Natural killer cell (primary cell): Measurements from ENCODE around the gene RRBP1. TPM values are rescaled to one million over a fixed set of nuclear protein-coding genes. Genes with fewer than 3 reads are reported as not detected.

Experiments
- ATAC-seq, 3 donors: fragments of 150-1000 bp in 2 of 3; fragments of 200-7000 bp in 1 of 3; cut with Tn5 transposase; 1 replicate in 1 of 3; 2 replicates in 2 of 3; pipeline ENCODE4 v1.10.0; 2021; ENCODE audit warnings: mild to moderate bottlenecking in 2 of 3, moderate library complexity in 2 of 3
- DNase-seq, 2 donors: peaks; one replicate each; pipeline versions ENCODE4 v3.0.0 to v3.0.0-alpha.2; 2013 to 2021; ENCODE audit warnings: mixed read lengths in 1 of 2
- H3K27ac ChIP-seq: one replicate; pipeline ENCODE4 v1.5.1; 2013; ENCODE audit warnings: mild to moderate bottlenecking, low read length
- H3K27me3 ChIP-seq: one replicate; pipeline ENCODE4 v1.6.1; 2013; ENCODE audit warnings: low read length; ENCODE audit not compliant: control insufficient read depth, insufficient read depth
- H3K36me3 ChIP-seq: one replicate; pipeline ENCODE4 v1.6.1; 2013; ENCODE audit warnings: low read length; ENCODE audit not compliant: control insufficient read depth, insufficient read depth
- H3K4me1 ChIP-seq: one replicate; pipeline ENCODE4 v1.6.1; 2013; ENCODE audit warnings: low read length; ENCODE audit not compliant: control insufficient read depth, insufficient read depth
- H3K4me3 ChIP-seq: one replicate; pipeline ENCODE4 v1.5.1; 2013; ENCODE audit warnings: low read length
- H3K9me3 ChIP-seq: one replicate; pipeline ENCODE4 v1.6.1; 2013; ENCODE audit warnings: low read length; ENCODE audit not compliant: control insufficient read depth, insufficient read depth
- H3K27ac Mint-ChIP-seq, 2 donors: one replicate each; pipeline ENCODE4 v1.8.0; 2022; ENCODE audit warnings: mild to moderate bottlenecking in 2 of 2, mixed read lengths in 2 of 2, moderate library complexity in 1 of 2
- H3K27me3 Mint-ChIP-seq, 2 donors: one replicate each; pipeline ENCODE4 v1.8.0; 2022; ENCODE audit warnings: low read depth in 2 of 2, mixed read lengths in 2 of 2
- H3K36me3 Mint-ChIP-seq: one replicate; pipeline ENCODE4 v1.8.0; 2022; ENCODE audit warnings: mixed read lengths
- H3K4me1 Mint-ChIP-seq, 2 donors: one replicate each; pipeline ENCODE4 v1.8.0; 2022; ENCODE audit warnings: mixed read lengths in 2 of 2
- H3K4me3 Mint-ChIP-seq: one replicate; pipeline ENCODE4 v1.8.0; 2022; ENCODE audit warnings: mild to moderate bottlenecking, moderate library complexity, mixed read lengths
- H3K9me3 Mint-ChIP-seq, 2 donors: one replicate each; pipeline ENCODE4 v1.8.0; 2022; ENCODE audit warnings: mixed read lengths in 2 of 2
- WGBS: methylation state at CpG from one replicate; pipeline ENCODE4 v1.1.7; 2013; ENCODE audit warnings: missing lambda C conversion rate; ENCODE audit not compliant: insufficient coverage; 5-methylcytosine and 5-hydroxymethylcytosine counted together
- intact Hi-C: fragments of 100-400 bp; cut with micrococcal nuclease; formaldehyde crosslinking; loops from one replicate; pipeline ENCODE4 v1.14.2; 2022
- total RNA-seq, 4 donors: library from RNA; stranded (reverse); fragments of 120-200 nt in 1 of 4; gene quantifications; one replicate each; pipeline versions ENCODE4 v1.2.3 to v1.2.4, GENCODE V29; 2013 to 2022
- TF ChIP-seq, protein P1 (sequence below): fragments of 200-600 bp; IDR thresholded peaks from one replicate; pipeline ENCODE4 v1.8.0; 2022; ENCODE audit warnings: antibody characterized with exemption

The RRBP1 gene
- total RNA-seq, 3 donors from 2014 or later (not counting 1 experiment from before 2014, with no cell fraction given): 88.3 to 95.4 (median 90.1) TPM

DNA sequence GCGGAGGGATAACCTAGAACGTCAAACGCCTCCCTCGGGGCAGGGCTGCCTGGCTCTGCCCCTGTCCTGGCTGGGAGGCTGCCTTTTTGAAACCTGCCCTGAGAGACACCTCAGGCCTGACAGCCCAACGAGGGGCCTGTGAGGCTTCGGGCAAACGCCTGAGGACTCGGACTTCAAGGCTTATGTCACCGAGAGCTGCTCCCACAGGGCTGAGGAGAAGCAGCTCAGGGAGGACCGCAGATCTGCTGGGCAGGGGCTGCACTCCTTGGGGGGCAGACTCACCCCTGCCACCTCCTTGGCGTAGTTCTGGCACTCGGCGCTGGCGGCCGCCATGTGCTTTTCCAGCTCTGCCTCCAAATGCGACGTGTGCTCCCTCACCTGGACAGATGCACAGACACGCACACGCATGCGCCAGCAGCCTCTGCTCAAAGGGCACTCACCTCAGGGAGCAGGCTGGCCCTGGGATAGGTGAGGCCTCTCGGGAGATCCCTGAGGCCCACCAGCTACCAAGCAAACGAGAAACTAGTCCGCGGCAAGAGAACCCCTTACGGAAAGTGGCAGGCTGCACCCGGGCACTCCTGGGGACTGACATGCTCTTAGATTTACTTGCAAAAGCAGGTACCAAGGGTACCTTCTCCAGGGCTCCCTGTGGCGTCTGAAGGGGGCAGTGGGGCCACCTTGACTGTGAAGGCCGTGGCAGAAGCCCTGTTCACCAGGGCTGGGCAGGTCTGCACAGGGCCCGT lies 62.5 kb downstream of the RRBP1 start:
- no peaks in the 10 kb centered on the region for H3K9me3 ChIP-seq
- WGBS: 90% methylated on average over 29 of the region's 29 CpGs
- H3K4me3 ChIP-seq: no peak overlapping the region
- intact Hi-C loops: loop anchor here (5.0 kb wide), 1 partner anchor 817 kb away; no protein-coding TSS in a partner anchor
- no peaks in the 10 kb centered on the region for H3K27me3 ChIP-seq
- Mint-ChIP-seq H3K4me1 (peaks cover 0 to 5% of the 10 kb centered on the region in 2 donors), H3K27ac (no peak overlapping the region), H3K27me3 (no peaks in the 10 kb centered on the region), H3K36me3 (no peaks in the 10 kb centered on the region), H3K9me3 (no peaks in the 10 kb centered on the region), H3K4me3 (no peak overlapping the region)
- H3K4me1 ChIP-seq: peaks cover 18% of the 10 kb centered on the region
- no peak overlapping the region for H3K27ac ChIP-seq
- peak in 1 of 2 donors; percentile 9 for DNase-seq
- TF ChIP-seq, protein P1, sequence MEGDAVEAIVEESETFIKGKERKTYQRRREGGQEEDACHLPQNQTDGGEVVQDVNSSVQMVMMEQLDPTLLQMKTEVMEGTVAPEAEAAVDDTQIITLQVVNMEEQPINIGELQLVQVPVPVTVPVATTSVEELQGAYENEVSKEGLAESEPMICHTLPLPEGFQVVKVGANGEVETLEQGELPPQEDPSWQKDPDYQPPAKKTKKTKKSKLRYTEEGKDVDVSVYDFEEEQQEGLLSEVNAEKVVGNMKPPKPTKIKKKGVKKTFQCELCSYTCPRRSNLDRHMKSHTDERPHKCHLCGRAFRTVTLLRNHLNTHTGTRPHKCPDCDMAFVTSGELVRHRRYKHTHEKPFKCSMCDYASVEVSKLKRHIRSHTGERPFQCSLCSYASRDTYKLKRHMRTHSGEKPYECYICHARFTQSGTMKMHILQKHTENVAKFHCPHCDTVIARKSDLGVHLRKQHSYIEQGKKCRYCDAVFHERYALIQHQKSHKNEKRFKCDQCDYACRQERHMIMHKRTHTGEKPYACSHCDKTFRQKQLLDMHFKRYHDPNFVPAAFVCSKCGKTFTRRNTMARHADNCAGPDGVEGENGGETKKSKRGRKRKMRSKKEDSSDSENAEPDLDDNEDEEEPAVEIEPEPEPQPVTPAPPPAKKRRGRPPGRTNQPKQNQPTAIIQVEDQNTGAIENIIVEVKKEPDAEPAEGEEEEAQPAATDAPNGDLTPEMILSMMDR: no peak
- peaks cover 67% of the 10 kb centered on the region for H3K36me3 ChIP-seq
- no peak for ATAC-seq

DNA sequence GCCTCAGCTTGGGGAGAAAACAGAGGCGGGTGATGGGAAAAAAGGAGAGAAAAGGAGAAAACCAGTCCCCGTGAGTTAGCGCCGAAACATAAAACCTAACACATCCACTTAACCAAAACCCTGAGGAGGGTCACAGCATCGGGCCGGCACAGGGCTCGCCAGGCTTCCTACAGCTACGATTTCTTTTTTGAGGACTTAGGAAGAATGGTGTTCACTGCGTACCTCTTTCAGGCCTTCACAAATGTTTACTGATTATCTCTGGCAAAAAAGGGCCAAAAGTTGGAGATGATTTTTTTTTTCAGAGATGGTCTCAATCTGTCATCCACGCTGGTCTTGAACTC lies 63.4 kb downstream of the RRBP1 start:
- Mint-ChIP-seq H3K27me3 (no peaks in the 10 kb centered on the region), H3K36me3 (no peaks in the 10 kb centered on the region), H3K4me1 (peaks cover 5 to 11% of the 10 kb centered on the region in 2 donors), H3K4me3 (no peak overlapping the region), H3K27ac (no peak overlapping the region), H3K9me3 (no peaks in the 10 kb centered on the region)
- Histone ChIP-seq H3K9me3 (no peaks in the 10 kb centered on the region), H3K27ac (no peak overlapping the region), H3K27me3 (no peaks in the 10 kb centered on the region), H3K36me3 (peaks cover 62% of the 10 kb centered on the region), H3K4me1 (peaks cover 27% of the 10 kb centered on the region), H3K4me3 (no peak overlapping the region)
- 99% methylated on average over 6 of the region's 10 CpGs for WGBS
- intact Hi-C loops: loop anchor here (5.0 kb wide), 1 partner anchor 816 kb away; no protein-coding TSS in a partner anchor
- DNase-seq: no peak
- ATAC-seq: no peak
- TF ChIP-seq, protein P1: no peak

DNA sequence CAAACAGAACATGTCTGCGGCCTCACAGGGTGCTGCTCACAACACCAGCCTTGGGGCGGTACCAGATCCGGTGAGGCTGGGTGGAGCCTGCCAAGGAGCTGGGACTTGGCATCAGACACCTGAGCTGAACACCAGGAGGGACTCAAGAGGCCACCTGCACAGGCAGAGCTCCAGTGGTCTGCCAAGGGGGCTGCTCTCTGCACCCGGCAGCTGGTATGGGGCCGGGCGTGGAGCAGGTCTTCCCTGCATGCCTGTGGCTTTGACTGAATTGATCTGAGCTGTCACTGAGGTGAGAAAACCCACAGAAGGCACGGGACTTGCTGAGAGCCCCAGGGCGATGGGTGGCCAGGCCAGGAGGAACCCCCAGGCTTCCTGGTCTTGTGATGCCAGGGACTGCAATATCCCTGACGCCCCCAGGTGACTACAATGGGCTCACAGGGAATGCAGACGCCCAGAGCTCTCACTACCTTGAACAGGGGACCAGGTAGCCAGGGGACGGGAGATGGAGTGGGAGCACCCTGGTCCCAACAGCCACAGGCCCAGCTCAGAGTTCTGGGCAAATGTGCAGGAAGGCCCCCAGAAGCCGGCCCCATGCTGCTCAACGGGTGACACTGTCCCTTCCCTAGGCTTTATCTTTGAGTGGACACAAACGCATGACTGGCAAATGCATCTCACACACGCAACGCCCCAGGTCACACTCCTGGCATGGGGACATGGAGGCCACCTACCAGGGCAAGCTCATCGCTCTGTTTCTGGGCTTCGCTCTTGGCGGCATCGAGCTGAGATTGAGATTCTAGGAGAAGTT lies 64.0 kb downstream of the RRBP1 start:
- Mint-ChIP-seq H3K27me3 (no peaks in the 10 kb centered on the region), H3K4me1 (peaks cover 10 to 16% of the 10 kb centered on the region in 2 donors), H3K36me3 (no peaks in the 10 kb centered on the region), H3K9me3 (no peaks in the 10 kb centered on the region), H3K4me3 (no peak overlapping the region), H3K27ac (no peak overlapping the region)
- peak; percentile 10 to 16 for DNase-seq
- Histone ChIP-seq H3K4me3 (no peak overlapping the region), H3K27me3 (no peaks in the 10 kb centered on the region), H3K27ac (no peak overlapping the region), H3K4me1 (peaks cover 32% of the 10 kb centered on the region), H3K9me3 (no peaks in the 10 kb centered on the region), H3K36me3 (peaks cover 59% of the 10 kb centered on the region)
- no peak for ATAC-seq
- TF ChIP-seq, protein P1: no peak
- 90% methylated on average over 20 of the region's 20 CpGs for WGBS
- intact Hi-C loops: loop anchor here (1.0 to 5.0 kb wide), 3 partner anchors 81 to 816 kb away; no protein-coding TSS in a partner anchor
